ENCODE measurements around the gene SPATA2. TPM values are rescaled to one million over a fixed set of nuclear protein-coding genes. Genes with fewer than 3 reads are reported as not detected.
"Not testable (repeated sequence)": the region's sequence is repeated elsewhere in the genome, so short reads cannot be mapped to it uniquely, and the experiment has no call there.

Gene SPATA2
- total RNA-seq, 1 donor from 2014 or later: 10.3 TPM

- Mint-ChIP-seq H3K4me1 (peaks cover 6% of the 10 kb centered on the region), H3K27me3 (ENCODE audit: low read depth) (no peaks in the 10 kb centered on the region), H3K9me3 (no peaks in the 10 kb centered on the region), H3K36me3 (ENCODE audit: low read depth) (no peaks in the 10 kb centered on the region), H3K27ac (ENCODE audit: unreplicated experiment) (no peak overlapping the region), H3K4me3 (no peak overlapping the region)
- TF ChIP-seq CTCF (conservative IDR thresholded peaks at IDR 0.05): no peak
- no peak for DNase-seq (ENCODE audit: low read depth, low spot score)
Observed at GRCh38 chr20:49862607-49863200, 52.6 kb downstream of the SPATA2 start.

DNA sequence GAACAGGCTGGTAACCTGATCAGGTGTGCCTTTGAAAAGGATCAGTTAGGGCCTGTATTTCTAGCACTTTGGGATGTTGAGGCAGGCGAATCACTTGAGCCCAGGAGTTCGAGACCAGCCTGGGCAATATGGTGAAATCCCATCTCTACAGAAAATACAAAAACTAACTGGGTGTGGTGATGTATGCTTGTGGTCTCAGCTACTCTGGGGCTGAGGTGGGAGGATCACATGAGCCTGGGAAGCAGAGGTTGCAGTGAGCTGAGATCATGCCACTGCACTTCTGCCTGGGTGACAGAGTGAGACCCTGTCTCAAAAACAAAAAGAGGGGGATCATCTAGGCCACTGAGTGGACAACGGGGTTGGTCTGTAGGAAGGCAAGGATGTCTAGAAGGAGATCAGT lies 54.1 kb downstream of the SPATA2 start:
- not testable (repeated sequence) for H3K4me3 Mint-ChIP-seq; H3K27ac Mint-ChIP-seq (ENCODE audit: unreplicated experiment); H3K4me1 Mint-ChIP-seq; H3K9me3 Mint-ChIP-seq; H3K27me3 Mint-ChIP-seq (ENCODE audit: low read depth); H3K36me3 Mint-ChIP-seq (ENCODE audit: low read depth); DNase-seq (ENCODE audit: low read depth, low spot score)

DNA sequence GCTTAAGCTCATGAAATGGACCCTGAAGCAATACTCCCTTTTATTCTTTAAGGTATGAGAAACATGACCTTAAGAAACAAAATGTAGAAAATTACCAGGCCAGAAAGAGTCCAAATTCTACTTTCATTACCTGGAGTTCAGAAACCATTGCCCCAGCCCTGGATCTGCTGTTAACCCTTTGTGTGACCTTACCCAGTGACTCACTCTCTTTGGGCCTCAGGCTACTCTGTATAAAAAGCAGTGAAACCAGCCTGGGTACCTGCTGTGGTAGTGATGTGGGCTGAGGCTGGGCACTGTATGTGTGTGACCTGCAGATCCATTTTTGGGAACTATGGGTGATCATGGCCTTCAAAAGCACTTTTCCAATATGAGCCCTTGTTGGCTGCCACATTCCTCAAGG lies 55.5 kb downstream of the SPATA2 start:
- no peak overlapping the region for H3K4me3 Mint-ChIP-seq
- H3K9me3 Mint-ChIP-seq: no peaks in the 10 kb centered on the region
- DNase-seq (ENCODE audit: low read depth, low spot score): no peak
- no peak overlapping the region for H3K27ac Mint-ChIP-seq (ENCODE audit: unreplicated experiment)
- no peaks in the 10 kb centered on the region for H3K36me3 Mint-ChIP-seq (ENCODE audit: low read depth)
- no peak for TF ChIP-seq CTCF (conservative IDR thresholded peaks at IDR 0.05)
- H3K4me1 Mint-ChIP-seq: peaks cover 7% of the 10 kb centered on the region
- H3K27me3 Mint-ChIP-seq (ENCODE audit: low read depth): no peaks in the 10 kb centered on the region

DNA sequence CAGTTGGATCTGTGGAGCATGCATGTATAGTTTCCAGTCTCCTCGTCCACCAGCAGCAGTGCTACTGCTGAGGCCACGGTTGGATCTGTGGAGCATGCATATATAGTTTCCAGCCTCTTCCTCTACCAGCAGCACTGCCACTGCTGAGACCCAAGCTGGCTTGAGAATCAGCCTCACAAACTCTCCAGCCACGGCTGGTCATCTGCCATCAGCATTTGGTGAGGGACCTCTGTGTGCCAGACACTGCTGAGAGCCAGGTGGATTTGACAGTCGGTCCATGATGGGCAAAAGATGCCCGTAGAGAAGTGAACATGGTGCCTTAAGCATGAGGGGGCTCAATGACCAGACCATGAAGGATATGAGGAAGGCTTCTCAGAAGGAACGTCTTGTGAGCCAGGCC lies 56.3 kb downstream of the SPATA2 start:
- no peak for DNase-seq (ENCODE audit: low read depth, low spot score)
- no peak overlapping the region for H3K27ac Mint-ChIP-seq (ENCODE audit: unreplicated experiment)

DNA sequence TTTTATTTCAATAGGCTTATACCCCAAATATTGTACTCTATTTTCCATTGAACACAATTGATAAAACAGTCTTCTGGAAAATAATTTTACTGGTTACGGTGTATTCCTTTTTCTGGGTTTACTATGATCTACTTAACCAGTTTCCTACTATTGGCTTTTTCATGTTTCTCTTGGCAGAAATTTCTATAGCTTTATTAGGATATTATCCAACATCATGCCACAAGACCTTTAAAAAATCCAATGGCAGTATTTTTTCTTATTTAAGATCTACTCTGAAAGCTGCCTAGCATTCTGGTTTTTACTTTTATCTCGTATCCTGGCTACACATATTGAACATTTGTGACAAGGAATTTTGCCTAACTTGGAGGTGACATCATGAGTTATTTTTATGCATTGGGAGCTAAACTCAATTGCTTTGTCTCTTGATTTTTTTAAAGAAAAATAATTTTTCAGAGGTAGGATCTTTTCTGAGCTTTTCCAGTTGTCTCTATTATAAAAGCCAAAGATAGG lies 57.2 kb downstream of the SPATA2 start:
- no peak for DNase-seq (ENCODE audit: low read depth, low spot score)
- Mint-ChIP-seq H3K27ac (ENCODE audit: unreplicated experiment) (no peak overlapping the region), H3K9me3 (no peaks in the 10 kb centered on the region), H3K4me1 (peaks cover 22% of the 10 kb centered on the region), H3K4me3 (no peak overlapping the region), H3K36me3 (ENCODE audit: low read depth) (peaks cover 2% of the 10 kb centered on the region), H3K27me3 (ENCODE audit: low read depth) (no peaks in the 10 kb centered on the region)
- no peak for TF ChIP-seq CTCF (conservative IDR thresholded peaks at IDR 0.05)

More for the DNA sequence above, 56.3 kb downstream of the SPATA2 start:
- Mint-ChIP-seq H3K9me3 (no peaks in the 10 kb centered on the region), H3K4me1 (peaks cover 14% of the 10 kb centered on the region), H3K4me3 (no peak overlapping the region), H3K36me3 (ENCODE audit: low read depth) (no peaks in the 10 kb centered on the region), H3K27me3 (ENCODE audit: low read depth) (no peaks in the 10 kb centered on the region)
- no peak for TF ChIP-seq CTCF (conservative IDR thresholded peaks at IDR 0.05)

GRCh38 chr20:49856904-49857303 lies 58.4 kb downstream of the SPATA2 start:
- Mint-ChIP-seq H3K4me3 (no peak overlapping the region), H3K27ac (ENCODE audit: unreplicated experiment) (no peak overlapping the region), H3K27me3 (ENCODE audit: low read depth) (no peaks in the 10 kb centered on the region), H3K9me3 (no peaks in the 10 kb centered on the region), H3K4me1 (peaks cover 31% of the 10 kb centered on the region), H3K36me3 (ENCODE audit: low read depth) (peaks cover 2% of the 10 kb centered on the region)
- no peak for TF ChIP-seq CTCF (conservative IDR thresholded peaks at IDR 0.05)
- no peak for DNase-seq (ENCODE audit: low read depth, low spot score)
